Midbrain (tissue), 1 donor: ENCODE measurements around the gene MYH6.
A peak's percentile ranks its signal among the peaks of the same experiment; 100 is the strongest.
"Not testable (repeated sequence)": the region's sequence is repeated elsewhere in the genome, so short reads cannot be mapped to it uniquely, and the experiment has no call there.

Experiments
- DNase-seq: peaks from one replicate; lab custom pipeline; 2025; lab: John Stamatoyannopoulos, UW

Gene MYH6

GRCh38 chr14:23392613-23393012, 15.5 kb downstream of the MYH6 start:
- DNase-seq = no peak

- not testable (repeated sequence) for DNase-seq
Observed at GRCh38 chr14:23389871-23390270, 18.2 kb downstream of the MYH6 start.

- DNase-seq = no peak
Observed at GRCh38 chr14:23389396-23389795, 18.7 kb downstream of the MYH6 start.

- no peak for DNase-seq
Observed at GRCh38 chr14:23388996-23389395, 19.1 kb downstream of the MYH6 start.

GRCh38 chr14:23387916-23388882, 19.9 kb downstream of the MYH6 start:
- no peak for DNase-seq

- DNase-seq = no peak
Observed at GRCh38 chr14:23386999-23387398, 21.1 kb downstream of the MYH6 start.

- not testable (repeated sequence) for DNase-seq
Observed at GRCh38 chr14:23386266-23386657, 21.8 kb downstream of the MYH6 start.

GRCh38 chr14:23385642-23386265, 22.3 kb downstream of the MYH6 start:
- no peak for DNase-seq

- DNase-seq = no peak
Observed at GRCh38 chr14:23385244-23385641, 22.8 kb downstream of the MYH6 start.

- no peak for DNase-seq
Observed at GRCh38 chr14:23384364-23385080, 23.6 kb downstream of the MYH6 start.

GRCh38 chr14:23382731-23383440, 25.2 kb downstream of the MYH6 start:
- no peak for DNase-seq

GRCh38 chr14:23382276-23382675, 25.8 kb downstream of the MYH6 start:
- no peak for DNase-seq

GRCh38 chr14:23381871-23382270, 26.2 kb downstream of the MYH6 start:
- DNase-seq = no peak

GRCh38 chr14:23380976-23381375, 27.1 kb downstream of the MYH6 start:
- DNase-seq = no peak

- DNase-seq = peak; percentile 4
Observed at GRCh38 chr14:23380197-23380914, 27.7 kb downstream of the MYH6 start.

GRCh38 chr14:23379366-23380196, 28.5 kb downstream of the MYH6 start:
- DNase-seq = peak; percentile 37

- DNase-seq = no peak
Observed at GRCh38 chr14:23378612-23379220, 29.4 kb downstream of the MYH6 start.

- DNase-seq = no peak
Observed at GRCh38 chr14:23377573-23378563, 30.2 kb downstream of the MYH6 start.

- no peak for DNase-seq
Observed at GRCh38 chr14:23377198-23377550, 30.9 kb downstream of the MYH6 start.
